ENCODE results near the gene NUPR1. TPM values are rescaled to one million over a fixed set of nuclear protein-coding genes. Genes with fewer than 3 reads are reported as not detected.
A peak's percentile ranks its signal among the peaks of the same experiment; 100 is the strongest.

The NUPR1 gene
- total and polyA plus RNA-seq, 11 donors, result 5.7 to 103 (median 28.6) TPM

GRCh38 chr16:28532940-28533647, 5.7 kb downstream of the NUPR1 start:
- Histone ChIP-seq H3K9me3 (no peaks in the 10 kb centered on the region), H3K36me3 (peaks cover 0 to 21% (median 3%) of the 10 kb centered on the region in 9 donors), H3K27ac (peak overlapping the region in 8 of 12 donors; percentile 25 to 74 (median 60)), H3K4me3 (no peak overlapping the region), H3K4me1 (peaks cover 0 to 46% (median 20%) of the 10 kb centered on the region in 12 donors), H3K27me3 (no peaks in the 10 kb centered on the region)
- ATAC-seq, result no peak
- DNase-seq, result no peak
- 89 to 93% (median 90%) methylated on average over 5 of the region's 5 CpGs for WGBS, 4 donors
- no peak for TF ChIP-seq CTCF (IDR thresholded peaks at IDR 0.05)
- no peak for TF ChIP-seq POLR2A (IDR thresholded peaks at IDR 0.05)
- intact Hi-C loops (cut with DNase I), result no loop called here

GRCh38 chr16:28531777-28532744, 6.7 kb downstream of the NUPR1 start:
- Histone ChIP-seq H3K36me3 (peaks cover 0 to 13% (median 3%) of the 10 kb centered on the region in 9 donors), H3K27ac (peak overlapping the region in 11 of 12 donors; percentile 2 to 74 (median 47)), H3K4me3 (no peak overlapping the region), H3K27me3 (no peaks in the 10 kb centered on the region), H3K4me1 (peaks cover 0 to 45% (median 13%) of the 10 kb centered on the region in 12 donors), H3K9me3 (no peaks in the 10 kb centered on the region)
- ATAC-seq (peak; percentile 92 to 98 (median 97)), DNase-seq (peak; percentile 62 to 90 (median 85))
- 62 to 65% (median 64%) methylated on average over 9 of the region's 9 CpGs for WGBS, 4 donors
- intact Hi-C loops (cut with DNase I), result no loop called here
- TF ChIP-seq CTCF (IDR thresholded peaks at IDR 0.05) (no peak), POLR2A (IDR thresholded peaks at IDR 0.05) (peak in 1 of 2 donors; percentile 45)

- H3K9me3 ChIP-seq, result no peaks in the 10 kb centered on the region
- TF ChIP-seq CTCF (IDR thresholded peaks at IDR 0.05), result no peak
- TF ChIP-seq POLR2A (IDR thresholded peaks at IDR 0.05), result no peak
- no peaks in the 10 kb centered on the region for H3K27me3 ChIP-seq
- intact Hi-C loops (cut with DNase I), result no loop called here
- H3K36me3 ChIP-seq, result no peaks in the 10 kb centered on the region
- ATAC-seq (no peak), DNase-seq (no peak)
- peaks cover 0 to 34% (median 10%) of the 10 kb centered on the region in 12 donors for H3K4me1 ChIP-seq
- no peak overlapping the region for H3K27ac ChIP-seq
- no peak overlapping the region for H3K4me3 ChIP-seq
Observed at GRCh38 chr16:28529124-28529523, 9.7 kb downstream of the NUPR1 start.

- 55 to 74% (median 65%) methylated on average over 5 of the region's 5 CpGs for WGBS, 4 donors
- H3K4me1 ChIP-seq, result peaks cover 0 to 33% (median 12%) of the 10 kb centered on the region in 12 donors
Observed at GRCh38 chr16:28528463-28528867, 10.3 kb downstream of the NUPR1 start.

More at GRCh38 chr16:28528463-28528867, 10.3 kb downstream of the NUPR1 start:
- DNase-seq (no peak), ATAC-seq (no peak)
- Histone ChIP-seq H3K27ac (no peak overlapping the region), H3K4me3 (no peak overlapping the region), H3K27me3 (no peaks in the 10 kb centered on the region), H3K36me3 (no peaks in the 10 kb centered on the region), H3K9me3 (no peaks in the 10 kb centered on the region)
- intact Hi-C loops (cut with DNase I), result no loop called here
- TF ChIP-seq POLR2A (IDR thresholded peaks at IDR 0.05) (no peak), CTCF (IDR thresholded peaks at IDR 0.05) (no peak)
